HG03135 (cell line): ENCODE results near the gene RHBDD2.

Experiments used
- ATAC-seq: cut with Tn5 transposase; IDR thresholded peaks from one replicate; pipeline ENCODE4 v1.9.1; 2021; ENCODE audit warnings: mild to moderate bottlenecking, moderate library complexity; ENCODE audit not compliant: unreplicated experiment

RHBDD2 gene

GRCh38 chr7:75916259-75916658, 37.4 kb downstream of the RHBDD2 start:
- no peak for ATAC-seq

GRCh38 chr7:75916685-75917634, 38.1 kb downstream of the RHBDD2 start:
- no peak for ATAC-seq

- no peak for ATAC-seq
These were observed 41.8 kb downstream of the RHBDD2 start for GRCh38 chr7:75920431-75921161.

- no peak for ATAC-seq
These were observed 42.6 kb downstream of the RHBDD2 start for GRCh38 chr7:75921479-75921878.

- no peak for ATAC-seq
These were observed 44.3 kb downstream of the RHBDD2 start for GRCh38 chr7:75922966-75923603.

GRCh38 chr7:75924256-75924655, 45.4 kb downstream of the RHBDD2 start:
- ATAC-seq = no peak

GRCh38 chr7:75924889-75925288, 46.1 kb downstream of the RHBDD2 start:
- ATAC-seq = no peak

- ATAC-seq = no peak
These were observed 47.0 kb downstream of the RHBDD2 start for GRCh38 chr7:75925717-75926435.

GRCh38 chr7:75928568-75928914, 49.7 kb downstream of the RHBDD2 start:
- peak; percentile 71 for ATAC-seq

- no peak for ATAC-seq
These were observed 52.8 kb downstream of the RHBDD2 start for GRCh38 chr7:75931680-75932079.

- no peak for ATAC-seq
These were observed 59.3 kb downstream of the RHBDD2 start for GRCh38 chr7:75937958-75938786.
